Activated B cell treated with CpG ODN at 0.5 μM for 24 hours (primary cell): ENCODE measurements around the gene ARAP3. TPM values are rescaled to one million over a fixed set of nuclear protein-coding genes. Genes with fewer than 3 reads are reported as not detected.

Source experiments
- ATAC-seq: fragments of 200-7000 bp; cut with Tn5 transposase; one replicate; pipeline ENCODE4 v1.10.0; 2021; ENCODE audit warnings: low read depth, mild to moderate bottlenecking, moderate library complexity
- CTCF ChIA-PET: fragments of 350-600 bp; sonication (Branson Sonifier 250); formaldehyde crosslinking; loops from one replicate; lab custom pipeline; 2021; ENCODE audit warnings: antibody characterized with exemption; lab: Charles Lee
- POLR2A ChIA-PET: fragments of 350-600 bp; sonication (Branson Sonifier 250); formaldehyde crosslinking; loops from one replicate; lab custom pipeline; 2021; ENCODE audit warnings: antibody characterized with exemption; lab: Charles Lee
- DNase-seq: peaks from one replicate; pipeline ENCODE4 v3.0.0; 2022
- H3K27ac Mint-ChIP-seq: one replicate; pipeline ENCODE4 v1.8.0; 2020; ENCODE audit warnings: mixed read lengths
- H3K27me3 Mint-ChIP-seq: one replicate; pipeline ENCODE4 v1.8.0; 2021; ENCODE audit warnings: mixed read lengths
- H3K36me3 Mint-ChIP-seq: one replicate; pipeline ENCODE4 v1.8.0; 2021; ENCODE audit warnings: low read depth, mixed read lengths
- H3K4me1 Mint-ChIP-seq: one replicate; pipeline ENCODE4 v1.8.0; 2021; ENCODE audit warnings: mixed read lengths
- H3K4me3 Mint-ChIP-seq: one replicate; pipeline ENCODE4 v1.8.0; 2020; ENCODE audit warnings: mild to moderate bottlenecking, mixed read lengths
- H3K9me3 Mint-ChIP-seq: one replicate; pipeline ENCODE4 v1.8.0; 2020; ENCODE audit warnings: mixed read lengths
- CTCF ChIP-seq: fragments of 200-600 bp; IDR thresholded peaks from one replicate; pipeline ENCODE4 v1.8.0; 2022; ENCODE audit warnings: antibody characterized with exemption, mild to moderate bottlenecking
- intact Hi-C: fragments of 100-400 bp; cut with micrococcal nuclease; formaldehyde crosslinking; loops from one replicate; pipeline ENCODE4 v1.15.1; 2024
- total RNA-seq: library from RNA; stranded (reverse); gene quantifications from 2 replicates; pipeline ENCODE4 v1.2.3, GENCODE V29; 2022

ARAP3 gene
- total RNA-seq, 1 donor from 2014 or later, result 0.44 TPM

GRCh38 chr5:141656396-141656795, 25.6 kb downstream of the ARAP3 start:
- H3K36me3 Mint-ChIP-seq, result no peaks in the 10 kb centered on the region
- peaks cover 9% of the 10 kb centered on the region for H3K4me1 Mint-ChIP-seq
- DNase-seq, result no peak

GRCh38 chr5:141655020-141655419, 27.0 kb downstream of the ARAP3 start:
- Mint-ChIP-seq H3K27ac (no peak overlapping the region), H3K27me3 (peaks cover 6% of the 10 kb centered on the region), H3K9me3 (no peaks in the 10 kb centered on the region), H3K36me3 (peaks cover 2% of the 10 kb centered on the region), H3K4me1 (peaks cover 19% of the 10 kb centered on the region), H3K4me3 (no peak overlapping the region)
- no peak for TF ChIP-seq CTCF
- ATAC-seq (no peak), DNase-seq (no peak)
- ChIA-PET POLR2A (no interaction called here), CTCF (no interaction called here)
- intact Hi-C loops, result no loop called here

More at GRCh38 chr5:141656396-141656795, 25.6 kb downstream of the ARAP3 start:
- no peak overlapping the region for H3K4me3 Mint-ChIP-seq
- H3K9me3 Mint-ChIP-seq, result no peaks in the 10 kb centered on the region
- no peak for TF ChIP-seq CTCF
- peaks cover 6% of the 10 kb centered on the region for H3K27me3 Mint-ChIP-seq
- CTCF ChIA-PET, result no interaction called here
- intact Hi-C loops, result no loop called here
- no peak overlapping the region for H3K27ac Mint-ChIP-seq
- no peak for ATAC-seq
- POLR2A ChIA-PET, result no interaction called here

- DNase-seq (no peak), ATAC-seq (no peak)
- peaks cover 25% of the 10 kb centered on the region for H3K4me1 Mint-ChIP-seq
- H3K9me3 Mint-ChIP-seq, result no peaks in the 10 kb centered on the region
- no peak overlapping the region for H3K4me3 Mint-ChIP-seq
- intact Hi-C loops, result no loop called here
- H3K36me3 Mint-ChIP-seq, result peaks cover 3% of the 10 kb centered on the region
- no peak for TF ChIP-seq CTCF
- ChIA-PET POLR2A (no interaction called here), CTCF (no interaction called here)
- no peak overlapping the region for H3K27ac Mint-ChIP-seq
- H3K27me3 Mint-ChIP-seq, result peaks cover 6% of the 10 kb centered on the region
Observed at GRCh38 chr5:141654298-141654697, 27.7 kb downstream of the ARAP3 start.

GRCh38 chr5:141651728-141652105, 30.3 kb downstream of the ARAP3 start:
- peaks cover 3% of the 10 kb centered on the region for H3K27me3 Mint-ChIP-seq
- intact Hi-C loops, result loop anchor here (1.0 to 2.0 kb wide), 4 partner anchors 13 to 59 kb away; partner anchors contain the start of gene ARAP3
- H3K4me3 Mint-ChIP-seq, result peak overlapping the region; percentile 98
- peak overlapping the region; percentile 96 for H3K27ac Mint-ChIP-seq
- POLR2A ChIA-PET, result interaction anchor here (0.8 to 2.7 kb wide), 14 partner anchors 10 to 331 kb away, joined by 3 to 50 read pairs (median 8); partner anchors contain the start of genes DELE1, DIAPH1, HDAC3 and RELL2
- no peak for TF ChIP-seq CTCF
- ATAC-seq (no peak), DNase-seq (no peak)
- peaks cover 29% of the 10 kb centered on the region for H3K4me1 Mint-ChIP-seq
- H3K36me3 Mint-ChIP-seq, result peaks cover 23% of the 10 kb centered on the region
- CTCF ChIA-PET, result interaction anchor here (1.3 to 2.8 kb wide), 7 partner anchors 10 to 239 kb away, joined by 3 to 11 read pairs (median 8); partner anchors contain the start of genes HDAC3, PCDHGA10 and RELL2
- no peaks in the 10 kb centered on the region for H3K9me3 Mint-ChIP-seq

- H3K9me3 Mint-ChIP-seq, result no peaks in the 10 kb centered on the region
- H3K36me3 Mint-ChIP-seq, result peaks cover 29% of the 10 kb centered on the region
- peak within 1 kb of the TSS; percentile 98 for H3K4me3 Mint-ChIP-seq
- DNase-seq (peak; percentile 83), ATAC-seq (peak; percentile 99)
- TF ChIP-seq CTCF, result no peak
- POLR2A ChIA-PET, result interaction anchor here (0.6 to 2.7 kb wide), 23 partner anchors 9 to 331 kb away, joined by 3 to 50 read pairs (median 5); partner anchors contain the start of genes DELE1, DIAPH1, HDAC3 and RELL2
- intact Hi-C loops, result loop anchor here (1.0 to 2.0 kb wide), 4 partner anchors 13 to 59 kb away; partner anchors contain the start of gene ARAP3
- H3K4me1 Mint-ChIP-seq, result peaks cover 29% of the 10 kb centered on the region
- peak within 1 kb of the TSS; percentile 96 for H3K27ac Mint-ChIP-seq
- H3K27me3 Mint-ChIP-seq, result peaks cover 3% of the 10 kb centered on the region
- CTCF ChIA-PET, result interaction anchor here (0.5 to 2.8 kb wide), 9 partner anchors 9 to 428 kb away, joined by 3 to 11 read pairs (median 6); partner anchors contain the start of genes HDAC3, PCDHB14, PCDHGA10 and RELL2
Observed at GRCh38 chr5:141650851-141651727, 30.9 kb downstream of the ARAP3 start, which contains the start of gene FCHSD1. FCHSD1 (minus strand) TSS chr5:141651418; CDS start chr5:141651368, 50 bp downstream.
